Hematopoietic multipotent progenitor cell treated with erythropoietin and hydrocortisone succinate and interleukin-3 and kit ligand, for 6 days (in vitro differentiated cells): ENCODE data around the gene AGPAT3.

Experiments
- DNase-seq: peaks from one replicate; pipeline ENCODE4 v3.0.0-alpha.2; 2015

AGPAT3 gene

GRCh38 chr21:43982489-43983078 lies 117.6 kb downstream of the AGPAT3 start:
- DNase-seq = no peak

- DNase-seq = no peak
These were observed 118.4 kb downstream of the AGPAT3 start for GRCh38 chr21:43983390-43983789.

GRCh38 chr21:43983860-43984420 lies 118.9 kb downstream of the AGPAT3 start:
- no peak for DNase-seq

GRCh38 chr21:43984905-43985689 lies 120.1 kb downstream of the AGPAT3 start:
- peak; percentile 14 for DNase-seq

GRCh38 chr21:43985690-43986251 lies 120.7 kb downstream of the AGPAT3 start:
- no peak for DNase-seq

- DNase-seq = no peak
These were observed 121.8 kb downstream of the AGPAT3 start for GRCh38 chr21:43986544-43987451.

GRCh38 chr21:43987509-43987908 lies 122.5 kb downstream of the AGPAT3 start:
- DNase-seq = no peak

- DNase-seq = no peak
These were observed 123.0 kb downstream of the AGPAT3 start for GRCh38 chr21:43988016-43988415.

- no peak for DNase-seq
These were observed 123.6 kb downstream of the AGPAT3 start for GRCh38 chr21:43988506-43989230.

- DNase-seq = no peak
These were observed 124.4 kb downstream of the AGPAT3 start for GRCh38 chr21:43989401-43989800.

- DNase-seq = no peak
These were observed 126.5 kb downstream of the AGPAT3 start for GRCh38 chr21:43991447-43991991.

- DNase-seq = no peak
These were observed 127.1 kb downstream of the AGPAT3 start for GRCh38 chr21:43992121-43992520.

GRCh38 chr21:43993420-43993934 lies 128.5 kb downstream of the AGPAT3 start:
- DNase-seq = no peak

GRCh38 chr21:43994085-43994484 lies 129.1 kb downstream of the AGPAT3 start:
- DNase-seq = no peak

- DNase-seq = no peak
These were observed 129.6 kb downstream of the AGPAT3 start for GRCh38 chr21:43994646-43995045.

GRCh38 chr21:43995521-43996105 lies 130.6 kb downstream of the AGPAT3 start:
- no peak for DNase-seq

GRCh38 chr21:43997766-43998742 lies 133.0 kb downstream of the AGPAT3 start:
- no peak for DNase-seq

GRCh38 chr21:44000360-44000759 lies 135.3 kb downstream of the AGPAT3 start:
- DNase-seq = no peak

- DNase-seq = no peak
These were observed 137.5 kb downstream of the AGPAT3 start for GRCh38 chr21:44002511-44002910.
